PFSK-1 (cell line): Measurements from ENCODE around the gene NOTCH4.

Source experiments
- FOXP2 ChIP-seq: optimal IDR thresholded peaks from 2 replicates; pipeline ENCODE3; 2011; ENCODE audit warnings: borderline replicate concordance, control low read depth, inconsistent platforms; ENCODE audit not compliant: insufficient read depth; ENCODE audit errors: extremely low read length, extremely low read depth
- POLR2AphosphoS5 ChIP-seq: IDR thresholded peaks from 2 replicates; pipeline ENCODE4 v1.6.1; 2012; ENCODE audit warnings: low read depth, mild to moderate bottlenecking, control low read depth, low read length, moderate library complexity
- REST ChIP-seq, 2 experiments: IDR thresholded peaks; 2 replicates each; pipeline versions ENCODE4 v1.6.1 to v1.8.0; 2011 to 2012; ENCODE audit warnings: low read depth in 2 of 2, low read length in 2 of 2, control low read depth in 1 of 2, inconsistent platforms in 1 of 2, mild to moderate bottlenecking in 1 of 2, moderate library complexity in 1 of 2; ENCODE audit not compliant: insufficient read depth in 1 of 2
- SIN3A ChIP-seq: IDR thresholded peaks from 2 replicates; pipeline ENCODE4 v1.6.1; 2012; ENCODE audit warnings: mild to moderate bottlenecking, low read length, moderate library complexity, borderline replicate concordance; ENCODE audit not compliant: insufficient read depth
- TAF1 ChIP-seq: IDR thresholded peaks from 2 replicates; pipeline ENCODE4 v1.6.1; 2012; ENCODE audit warnings: low read length, control low read depth, borderline replicate concordance; ENCODE audit not compliant: insufficient read depth

NOTCH4 gene

GRCh38 chr6:32177183-32177787 lies 46.6 kb downstream of the NOTCH4 start:
- TF ChIP-seq POLR2AphosphoS5: 0 out of 2 replicates have a peak, but pooled peaks have one; percentile 15
- TF ChIP-seq FOXP2: no peak
- 0 out of 2 replicates have a peak, but pooled peaks have one; percentile 39 for TF ChIP-seq TAF1

GRCh38 chr6:32176476-32177182 lies 47.2 kb downstream of the NOTCH4 start:
- no peak for TF ChIP-seq SIN3A
- TF ChIP-seq TAF1: no peak
- no peak for TF ChIP-seq POLR2AphosphoS5
- TF ChIP-seq REST (IDR thresholded peaks at IDR 0.05; ENCODE audit: insufficient read depth in 1 of 2, low read depth in 2 of 2, low read length in 2 of 2): no peak
- no peak for TF ChIP-seq FOXP2

DNA sequence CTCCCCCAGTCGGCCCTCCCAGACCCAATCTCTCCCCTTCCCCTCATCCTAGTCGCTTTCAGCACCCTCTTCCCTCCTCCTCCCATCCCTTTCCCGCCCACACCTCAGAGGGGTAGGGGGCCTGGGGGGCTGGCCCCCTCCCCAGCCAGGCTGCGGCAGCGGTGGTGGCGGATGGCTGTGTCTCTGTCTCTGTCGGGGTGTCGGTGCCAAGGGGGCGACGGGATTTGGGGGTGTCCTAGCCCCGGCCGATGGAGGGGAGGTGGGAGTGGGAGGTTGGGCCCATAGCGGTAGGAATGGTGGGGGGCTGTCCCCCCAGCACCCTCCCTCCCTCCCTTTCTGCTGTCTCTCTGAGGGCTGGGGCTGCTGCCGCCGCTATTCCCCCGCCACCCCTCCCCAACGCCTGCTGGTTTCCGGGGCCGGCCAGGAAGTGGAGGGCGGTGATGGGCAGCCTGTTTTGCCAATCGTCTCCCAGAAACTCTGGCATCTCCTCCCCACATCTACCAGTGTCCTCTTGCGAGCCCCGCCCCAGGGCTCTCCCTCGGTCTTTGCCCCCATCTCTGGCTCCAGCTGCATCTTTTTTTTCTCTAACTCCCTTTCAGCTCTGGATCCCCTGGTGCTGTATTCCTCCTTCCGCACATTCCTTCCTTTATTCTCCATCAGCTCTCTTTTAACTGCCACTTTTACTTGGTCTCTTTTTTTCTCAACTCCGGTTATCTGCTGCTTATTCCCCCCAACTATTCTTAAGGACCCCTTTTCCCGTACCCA lies 48.0 kb downstream of the NOTCH4 start, which contains the start of gene AGPAT1:
Gene AGPAT1 (minus strand): TSS at position 374 of the 765 bp plus-strand sequence. CDS start 4,588 bp downstream, outside the sequence.
- TF ChIP-seq SIN3A (no peak), REST (IDR thresholded peaks at IDR 0.05; ENCODE audit: insufficient read depth in 1 of 2, low read depth in 2 of 2, low read length in 2 of 2) (no peak), TAF1 (peak; percentile 66), FOXP2 (no peak), POLR2AphosphoS5 (peak; percentile 86)

DNA sequence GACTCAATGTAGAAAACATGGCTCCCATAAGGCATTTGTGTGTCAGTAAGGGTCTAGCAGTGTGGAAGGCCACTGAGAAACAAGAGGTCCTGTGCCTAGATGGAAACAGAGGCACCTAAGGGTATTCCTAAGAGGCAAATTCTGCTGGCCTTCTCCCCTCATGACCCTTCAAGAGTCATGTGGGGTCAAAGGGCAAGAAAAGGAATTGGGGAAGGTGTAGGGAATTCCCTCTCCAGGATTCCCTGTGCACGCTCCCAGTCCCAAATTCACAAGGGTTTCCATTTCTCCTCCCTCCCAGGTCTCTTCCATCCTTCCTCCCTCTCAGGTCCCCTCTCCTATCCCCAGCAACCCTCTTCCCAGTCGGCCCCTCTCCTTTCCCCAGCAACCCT lies 48.6 kb downstream of the NOTCH4 start:
- TF ChIP-seq SIN3A: no peak
- no peak for TF ChIP-seq TAF1
- TF ChIP-seq POLR2AphosphoS5: no peak; the same call in 1 of the 2 replicates
- TF ChIP-seq REST (IDR thresholded peaks at IDR 0.05; ENCODE audit: insufficient read depth in 1 of 2, low read depth in 2 of 2, low read length in 2 of 2): no peak

GRCh38 chr6:32174416-32174815 lies 49.5 kb downstream of the NOTCH4 start:
- TF ChIP-seq FOXP2 (no peak), TAF1 (no peak), REST (IDR thresholded peaks at IDR 0.05; ENCODE audit: insufficient read depth in 1 of 2, low read depth in 2 of 2, low read length in 2 of 2) (no peak), POLR2AphosphoS5 (no peak), SIN3A (no peak)
